Stimulated activated CD8-positive, alpha-beta memory T cell treated with anti-CD3 and anti-CD28 coated beads, Interleukin-7, amount 100 ng/mL, for 1 hour (primary cell): ENCODE data around the gene POLR2E.

Experiments used
- DNase-seq, 2 donors: peaks; one replicate each; pipeline ENCODE4 v3.0.0-alpha.2; 2020; ENCODE audit warnings: low read depth in 2 of 2

The POLR2E gene

GRCh38 chr19:1094655-1094977 is 559 bp downstream of the POLR2E start:
- no peak for DNase-seq

- DNase-seq, result no peak
Observed at GRCh38 chr19:1093811-1094553, 1.2 kb downstream of the POLR2E start.

- DNase-seq, result no peak
Observed at GRCh38 chr19:1093330-1093729, 1.8 kb downstream of the POLR2E start.

GRCh38 chr19:1091544-1092175 is 3.5 kb downstream of the POLR2E start:
- DNase-seq, result no peak

DNA sequence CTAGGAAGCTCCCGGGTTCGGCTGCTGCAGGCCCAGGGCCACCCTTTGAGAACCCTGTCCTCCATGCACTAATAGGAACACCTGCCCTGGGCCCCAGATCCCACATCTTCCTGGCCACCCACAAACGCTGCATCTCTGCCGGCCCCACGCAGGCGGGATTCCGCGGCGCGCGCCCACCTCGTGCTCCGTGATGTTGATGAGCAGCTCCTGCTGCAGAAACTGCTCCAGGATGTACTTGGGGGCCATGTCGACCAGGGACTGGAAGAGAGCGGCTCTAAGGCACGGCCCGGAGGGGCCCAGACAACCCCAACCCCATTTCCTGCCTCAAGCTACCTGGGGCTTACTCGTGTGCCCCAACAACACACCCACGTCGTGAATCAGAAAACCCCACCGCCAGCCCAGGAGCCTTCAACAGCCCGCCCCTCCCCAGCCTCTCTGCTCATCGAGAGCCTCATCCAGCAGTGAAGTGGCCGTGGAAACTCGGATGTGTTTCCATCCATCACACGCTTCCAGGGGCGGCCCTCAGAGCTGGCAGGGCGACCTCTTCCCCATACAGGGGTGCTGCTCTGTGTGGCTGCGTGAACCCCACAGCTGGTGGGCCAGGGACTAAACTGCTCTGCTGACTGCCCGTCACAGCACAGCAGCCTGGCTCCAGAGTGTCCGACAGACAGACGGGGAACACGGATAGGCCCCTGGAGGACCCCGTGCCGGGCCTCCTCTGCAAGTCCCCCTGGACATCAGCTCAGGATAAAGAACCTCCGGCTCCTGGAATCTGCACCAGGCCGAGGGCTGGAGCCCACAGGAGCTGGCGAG is 4.2 kb downstream of the POLR2E start:
- no peak for DNase-seq

DNA sequence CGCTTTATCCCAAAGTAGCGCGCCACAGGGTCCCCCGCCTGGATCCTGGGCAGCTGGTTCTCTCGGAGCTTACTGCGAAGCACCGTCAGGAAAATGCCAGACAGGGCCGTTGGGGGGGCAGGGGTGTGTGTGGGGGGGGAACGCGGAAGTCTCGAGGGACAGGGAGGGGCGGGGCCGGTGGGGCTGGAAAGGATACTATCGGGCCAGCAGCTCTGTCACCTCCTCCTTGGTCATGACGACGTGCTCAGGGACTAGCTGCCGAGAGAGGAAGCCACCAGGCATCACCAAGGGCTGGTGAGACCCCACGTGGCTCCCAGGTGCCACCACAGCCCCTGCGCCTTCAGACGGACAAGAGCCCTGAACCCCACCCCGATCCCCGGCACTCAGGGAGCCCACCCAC is 5.3 kb downstream of the POLR2E start:
- DNase-seq, result no peak

DNA sequence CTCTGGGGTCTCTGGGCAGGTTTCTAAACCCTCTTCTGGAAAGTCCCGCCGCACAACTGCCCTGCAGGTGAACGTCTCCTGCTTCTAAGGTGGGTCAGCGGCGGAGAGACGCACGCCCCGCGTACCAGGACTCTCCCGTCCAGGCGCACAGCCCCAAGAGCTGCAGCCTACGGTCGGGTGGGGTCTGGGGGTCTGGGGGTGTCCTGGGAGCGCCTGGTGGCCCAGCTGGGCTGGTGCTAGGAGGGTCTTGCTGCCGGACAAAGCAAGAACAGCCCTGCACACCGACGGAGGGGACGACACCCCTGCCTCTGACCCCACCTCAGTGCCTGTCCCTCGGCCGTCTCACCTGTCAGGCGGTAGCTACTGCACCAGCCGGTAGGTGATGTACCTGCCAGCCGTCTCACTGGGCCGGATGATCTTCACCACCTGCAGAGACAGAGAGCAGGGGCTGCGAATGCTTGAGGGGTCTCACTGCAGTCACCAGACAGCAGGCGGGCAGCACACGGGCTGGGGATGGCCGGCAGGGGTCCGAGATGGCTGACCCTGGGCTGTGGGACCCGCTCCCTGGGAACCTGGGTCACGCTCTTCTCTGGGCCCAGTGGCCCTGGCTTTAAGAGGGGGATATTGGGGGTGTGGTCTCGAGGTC is 5.9 kb downstream of the POLR2E start:
- no peak for DNase-seq

DNA sequence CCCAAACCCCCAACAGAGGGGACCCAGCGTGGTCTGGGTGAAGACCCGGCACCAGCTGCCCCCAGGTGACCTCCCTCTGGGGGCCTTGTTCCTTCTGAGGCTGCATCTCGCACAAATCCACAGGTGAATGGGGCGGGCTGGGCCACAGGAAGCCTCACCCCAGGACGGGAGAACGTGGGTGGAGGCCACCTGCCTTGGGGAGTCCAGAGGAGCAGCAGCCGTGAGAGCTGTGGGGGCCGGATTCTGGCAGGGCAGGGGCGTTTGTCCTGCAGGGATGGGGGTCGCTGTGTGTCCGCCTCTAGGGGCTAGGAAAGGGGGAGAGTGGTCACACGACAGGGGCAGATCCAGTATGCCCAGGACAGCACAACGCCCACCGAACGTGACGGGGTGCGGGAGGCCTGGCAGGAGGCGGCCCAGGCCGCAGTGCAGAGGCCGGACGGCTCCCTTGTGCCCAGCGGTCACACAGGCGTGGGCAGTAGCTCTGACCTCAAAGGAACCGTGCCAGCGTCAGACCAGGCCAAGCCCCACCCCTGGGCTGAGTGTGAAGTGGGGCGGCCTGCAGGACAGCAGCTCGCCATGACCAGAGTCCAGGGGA is 6.7 kb downstream of the POLR2E start:
- no peak for DNase-seq

DNA sequence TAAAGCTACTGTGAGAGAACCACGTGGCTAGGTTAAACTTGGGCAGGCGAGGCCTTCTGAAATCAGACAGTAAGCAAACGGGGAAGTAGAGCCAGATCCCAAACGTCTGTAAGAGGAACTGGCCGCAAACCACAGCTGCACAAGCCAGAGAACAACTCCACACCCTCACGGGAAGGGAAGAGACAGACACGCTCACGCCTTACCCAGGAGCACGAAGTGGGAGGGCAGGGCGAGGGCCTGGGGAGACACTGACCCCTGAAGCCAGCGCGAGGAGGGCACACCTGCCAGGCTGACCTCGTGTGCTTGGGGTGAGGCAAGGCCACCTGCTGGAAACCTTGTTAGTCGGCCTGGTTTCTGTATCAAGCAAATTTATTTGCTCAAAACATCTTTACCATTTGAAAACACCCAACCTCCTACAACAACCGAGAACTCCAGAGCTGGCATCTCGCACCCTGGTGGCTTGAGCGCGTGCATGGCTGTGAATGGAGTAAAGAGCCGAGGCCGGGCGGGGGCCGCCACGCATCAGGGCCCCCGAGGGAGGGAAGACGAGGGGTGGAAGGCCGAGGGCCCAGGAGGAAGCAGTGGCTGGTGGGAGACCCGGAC is 7.3 kb downstream of the POLR2E start:
- no peak for DNase-seq

DNA sequence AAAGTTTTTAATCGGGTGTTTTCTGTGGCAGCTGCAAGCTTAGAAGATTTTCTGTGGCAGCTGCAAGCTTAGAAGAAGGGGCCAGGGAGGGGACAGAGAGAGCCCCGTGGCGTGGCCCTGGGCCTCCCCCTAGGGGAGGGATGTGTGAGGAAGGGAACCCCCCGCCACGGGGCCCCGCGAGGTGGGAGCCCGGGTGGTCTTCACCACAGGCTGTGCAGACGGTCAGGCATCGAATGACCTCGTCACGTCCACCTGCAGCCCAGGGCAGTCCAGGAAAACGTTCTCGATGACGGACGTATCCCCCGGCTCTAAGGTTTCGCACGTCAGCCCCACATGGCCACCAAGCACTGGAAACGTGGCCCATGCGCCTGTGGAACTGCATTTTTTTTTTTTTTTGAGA is 8.6 kb downstream of the POLR2E start:
- no peak for DNase-seq

DNA sequence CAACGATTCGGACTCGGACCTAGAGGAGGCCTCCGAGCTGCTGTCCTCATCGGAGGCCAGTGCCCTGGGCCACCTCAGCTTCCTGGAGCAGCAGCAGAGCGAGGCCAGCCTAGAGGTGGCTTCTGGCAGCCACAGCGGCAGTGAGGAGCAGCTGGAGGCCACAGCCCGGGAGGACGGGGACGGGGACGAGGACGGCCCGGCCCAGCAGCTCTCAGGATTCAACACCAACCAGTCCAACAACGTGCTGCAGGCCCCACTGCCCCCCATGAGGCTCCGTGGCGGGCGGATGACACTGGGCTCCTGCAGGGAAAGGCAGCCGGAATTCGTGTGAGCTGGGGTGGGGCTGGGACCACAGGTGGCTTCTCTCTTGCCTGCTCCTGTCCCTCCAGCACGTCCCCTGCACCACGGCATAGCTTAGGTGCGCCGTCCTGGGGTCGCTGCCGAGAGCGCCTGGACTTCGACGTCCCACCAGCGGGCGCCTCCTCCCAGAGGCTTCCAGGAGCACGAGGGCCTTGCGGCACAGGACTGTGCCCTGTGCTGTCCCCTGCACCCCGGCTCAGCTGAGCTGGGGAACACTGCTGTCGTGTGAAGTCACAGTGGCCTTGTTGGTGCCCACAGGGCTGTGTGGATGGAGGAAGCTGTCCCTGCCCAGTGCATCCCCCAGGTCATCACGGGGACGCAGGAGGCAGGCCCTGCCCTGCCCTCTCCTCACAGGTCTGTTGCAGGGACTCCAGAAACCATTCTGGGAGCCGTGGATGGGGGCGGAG is 9.3 kb downstream of the POLR2E start:
- no peak for DNase-seq

DNA sequence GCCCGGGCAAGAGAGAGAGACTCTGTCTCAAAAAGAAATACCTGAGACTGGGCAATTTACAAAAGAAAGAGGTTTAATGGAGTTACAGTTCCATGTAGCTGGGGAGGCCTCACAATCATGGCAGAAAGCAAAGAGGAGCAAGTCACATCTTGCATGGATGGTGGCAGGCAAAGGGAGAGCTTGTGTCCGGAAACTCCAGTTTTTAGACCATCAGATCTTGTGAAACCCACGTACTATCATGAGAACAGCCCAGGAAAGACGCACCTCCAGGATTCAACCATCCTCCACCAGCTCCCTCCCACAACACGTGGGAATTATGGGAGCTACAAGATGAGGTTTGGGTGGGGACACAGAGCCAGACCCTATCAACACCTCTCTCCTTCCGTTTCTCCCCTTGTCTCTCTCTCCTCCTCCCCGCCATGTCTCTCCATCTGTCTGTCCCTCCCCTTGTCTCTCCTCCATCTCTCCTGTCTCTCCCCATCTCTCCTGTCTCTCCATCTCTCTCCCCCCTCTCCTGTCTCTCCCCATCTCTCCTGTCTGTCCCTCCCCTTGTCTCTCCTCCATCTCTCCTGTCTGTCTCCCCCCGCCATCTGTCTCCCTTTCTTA is 10.0 kb downstream of the POLR2E start:
- DNase-seq, result no peak

DNA sequence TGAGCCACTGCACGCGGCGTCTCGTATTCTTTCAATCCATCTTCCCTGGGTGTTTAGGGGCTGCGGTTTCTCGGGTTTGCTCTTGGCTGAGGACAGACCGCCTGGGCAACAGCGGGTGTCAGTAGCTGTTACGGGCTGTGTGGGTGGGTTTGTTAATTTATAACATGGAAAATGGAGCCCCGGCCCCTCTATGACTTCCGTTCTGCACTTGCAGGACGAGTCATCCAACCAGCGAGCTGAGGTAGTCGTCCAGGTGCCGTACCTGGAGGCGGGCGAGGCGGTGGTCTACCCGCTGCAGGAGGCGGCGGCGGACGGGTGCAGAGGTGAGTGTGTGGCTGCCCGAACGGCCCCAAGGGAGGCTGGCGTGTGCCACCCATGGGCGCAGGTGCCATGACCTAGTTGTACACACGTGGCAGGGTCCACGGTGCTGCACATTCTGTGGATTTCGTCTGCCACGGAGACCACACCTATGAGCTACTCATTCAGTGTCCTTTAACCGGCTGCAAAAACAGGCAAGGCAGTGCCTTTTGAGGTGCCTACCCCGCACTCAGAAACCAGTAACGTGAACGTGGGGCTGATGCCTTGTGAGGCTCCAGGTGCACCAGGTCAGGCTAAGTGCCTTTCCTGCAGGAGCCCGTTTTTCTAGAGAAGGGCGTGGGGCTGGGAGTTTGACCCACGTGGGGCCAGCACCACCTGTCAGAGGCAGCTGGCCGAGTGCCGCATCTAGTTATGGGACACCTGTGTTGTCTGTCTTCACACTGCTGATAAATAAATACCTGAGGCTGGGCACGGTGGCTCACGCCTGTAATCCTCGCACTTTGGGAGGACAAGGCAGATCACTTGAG is 10.9 kb downstream of the POLR2E start:
- DNase-seq, result no peak

- no peak for DNase-seq
Observed at GRCh38 chr19:1082928-1083816, 12.0 kb downstream of the POLR2E start.

- DNase-seq, result peak in 1 of 2 donors; percentile 67
Observed at GRCh38 chr19:1082165-1082927, 12.8 kb downstream of the POLR2E start.

DNA sequence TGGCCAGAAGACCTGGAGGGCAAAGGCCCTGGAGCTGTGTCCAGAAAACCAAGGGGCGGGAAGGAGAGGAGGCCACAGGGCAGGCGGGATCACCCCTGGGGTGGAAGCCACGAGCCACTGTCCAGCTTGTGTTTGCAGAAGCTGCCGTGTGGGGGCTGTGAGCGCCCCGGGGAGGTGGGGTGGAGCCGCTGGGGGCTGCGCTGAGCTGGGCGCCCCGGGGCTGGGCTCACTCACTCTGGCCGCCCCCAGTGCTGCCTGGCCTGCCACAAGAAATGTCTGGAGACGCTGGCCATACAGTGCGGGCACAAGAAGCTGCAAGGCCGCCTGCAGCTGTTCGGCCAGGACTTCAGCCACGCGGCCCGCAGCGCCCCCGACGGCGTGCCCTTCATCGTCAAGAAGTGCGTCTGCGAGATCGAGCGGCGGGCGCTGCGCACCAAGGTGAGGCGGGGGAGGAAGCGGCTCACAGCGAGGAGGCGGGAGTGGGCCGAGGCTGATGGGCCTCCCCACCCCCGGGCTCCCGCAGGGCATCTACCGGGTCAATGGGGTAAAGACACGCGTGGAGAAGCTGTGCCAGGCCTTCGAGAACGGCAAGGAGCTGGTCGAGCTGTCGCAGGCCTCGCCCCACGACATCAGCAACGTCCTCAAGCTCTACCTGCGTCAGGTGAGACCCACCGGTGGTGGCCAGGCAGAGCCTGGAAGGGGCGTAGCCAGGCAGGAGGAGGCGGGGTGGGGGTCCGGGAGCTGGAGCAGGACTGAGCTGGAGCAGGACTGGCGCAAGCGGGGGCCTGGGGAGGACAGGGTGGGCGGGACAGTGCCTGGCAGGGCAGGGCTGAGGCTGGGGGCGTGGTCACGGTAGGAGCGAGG is 13.6 kb downstream of the POLR2E start:
- no peak for DNase-seq
